Measurements from ENCODE around the gene BBS7. TPM values are rescaled to one million over a fixed set of nuclear protein-coding genes. Genes with fewer than 3 reads are reported as not detected.
A peak's percentile ranks its signal among the peaks of the same experiment; 100 is the strongest.

BBS7 gene
- total and polyA plus RNA-seq, 9 of the 15 experiments (the other 6 are each of a cell fraction or from before 2014, with no cell fraction given): 13.4 to 25.8 (median 16.4) TPM

DNA sequence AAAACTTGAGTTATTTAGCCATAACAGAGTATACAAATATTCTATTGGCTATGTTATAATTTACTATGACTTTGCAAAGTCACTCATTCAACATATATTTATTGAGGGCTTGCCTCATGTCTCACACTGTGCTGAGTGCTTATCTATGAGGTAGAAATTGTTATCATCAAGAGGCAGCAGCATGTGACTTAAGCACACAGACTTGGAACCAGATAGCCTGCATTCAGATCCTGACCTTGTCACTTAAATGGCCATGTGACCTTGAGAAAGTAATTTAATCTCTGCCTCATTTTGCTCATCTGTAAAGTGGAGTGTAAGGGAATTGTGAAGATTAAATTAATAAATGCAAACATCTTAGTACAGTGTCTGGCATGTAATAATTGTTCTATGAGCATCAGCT lies 79.3 kb downstream of the BBS7 start (continued):
- TF ChIP-seq, protein P1, sequence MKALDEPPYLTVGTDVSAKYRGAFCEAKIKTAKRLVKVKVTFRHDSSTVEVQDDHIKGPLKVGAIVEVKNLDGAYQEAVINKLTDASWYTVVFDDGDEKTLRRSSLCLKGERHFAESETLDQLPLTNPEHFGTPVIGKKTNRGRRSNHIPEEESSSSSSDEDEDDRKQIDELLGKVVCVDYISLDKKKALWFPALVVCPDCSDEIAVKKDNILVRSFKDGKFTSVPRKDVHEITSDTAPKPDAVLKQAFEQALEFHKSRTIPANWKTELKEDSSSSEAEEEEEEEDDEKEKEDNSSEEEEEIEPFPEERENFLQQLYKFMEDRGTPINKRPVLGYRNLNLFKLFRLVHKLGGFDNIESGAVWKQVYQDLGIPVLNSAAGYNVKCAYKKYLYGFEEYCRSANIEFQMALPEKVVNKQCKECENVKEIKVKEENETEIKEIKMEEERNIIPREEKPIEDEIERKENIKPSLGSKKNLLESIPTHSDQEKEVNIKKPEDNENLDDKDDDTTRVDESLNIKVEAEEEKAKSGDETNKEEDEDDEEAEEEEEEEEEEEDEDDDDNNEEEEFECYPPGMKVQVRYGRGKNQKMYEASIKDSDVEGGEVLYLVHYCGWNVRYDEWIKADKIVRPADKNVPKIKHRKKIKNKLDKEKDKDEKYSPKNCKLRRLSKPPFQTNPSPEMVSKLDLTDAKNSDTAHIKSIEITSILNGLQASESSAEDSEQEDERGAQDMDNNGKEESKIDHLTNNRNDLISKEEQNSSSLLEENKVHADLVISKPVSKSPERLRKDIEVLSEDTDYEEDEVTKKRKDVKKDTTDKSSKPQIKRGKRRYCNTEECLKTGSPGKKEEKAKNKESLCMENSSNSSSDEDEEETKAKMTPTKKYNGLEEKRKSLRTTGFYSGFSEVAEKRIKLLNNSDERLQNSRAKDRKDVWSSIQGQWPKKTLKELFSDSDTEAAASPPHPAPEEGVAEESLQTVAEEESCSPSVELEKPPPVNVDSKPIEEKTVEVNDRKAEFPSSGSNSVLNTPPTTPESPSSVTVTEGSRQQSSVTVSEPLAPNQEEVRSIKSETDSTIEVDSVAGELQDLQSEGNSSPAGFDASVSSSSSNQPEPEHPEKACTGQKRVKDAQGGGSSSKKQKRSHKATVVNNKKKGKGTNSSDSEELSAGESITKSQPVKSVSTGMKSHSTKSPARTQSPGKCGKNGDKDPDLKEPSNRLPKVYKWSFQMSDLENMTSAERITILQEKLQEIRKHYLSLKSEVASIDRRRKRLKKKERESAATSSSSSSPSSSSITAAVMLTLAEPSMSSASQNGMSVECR (CRISPR knock-in tag; IDR thresholded peaks at IDR 0.05): no peak
- TF ChIP-seq KAT2B (IDR thresholded peaks at IDR 0.05; ENCODE audit: low read depth, low read length) (no peak), NFIC (IDR thresholded peaks at IDR 0.05) (peak; percentile 84), NR2F6 (CRISPR knock-in tag; IDR thresholded peaks at IDR 0.05) (no peak), SAFB (IDR thresholded peaks at IDR 0.05; ENCODE audit: borderline replicate concordance, low read depth, low read length) (no peak), RBM22 (IDR thresholded peaks at IDR 0.05; ENCODE audit: low read depth, low read length, poor library complexity, severe bottlenecking) (no peak), MTA2 (IDR thresholded peaks at IDR 0.05; ENCODE audit: low read depth) (peak; percentile 90), CTBP1 (IDR thresholded peaks at IDR 0.05; ENCODE audit: borderline replicate concordance) (no peak), NCOA6 (IDR thresholded peaks at IDR 0.05) (no peak), STAG1 (CRISPR knock-in tag; IDR thresholded peaks at IDR 0.05; ENCODE audit: borderline replicate concordance) (no peak), HMGN3 (IDR thresholded peaks at IDR 0.05; ENCODE audit: borderline replicate concordance, extremely low read depth, insufficient read length, low read depth, low read length) (no peak), ZNF444 (CRISPR knock-in tag; IDR thresholded peaks at IDR 0.05) (no peak), PPARD (CRISPR knock-in tag; IDR thresholded peaks at IDR 0.05) (no peak), DNMT1 (IDR thresholded peaks at IDR 0.05) (no peak), ZSCAN32 (CRISPR knock-in tag; IDR thresholded peaks at IDR 0.05) (no peak), ZFP30 (CRISPR knock-in tag; IDR thresholded peaks at IDR 0.05; ENCODE audit: borderline replicate concordance) (no peak), TARDBP (IDR thresholded peaks at IDR 0.05) (no peak), SREBF1 (IDR thresholded peaks at IDR 0.05; ENCODE audit: borderline replicate concordance, low read depth, low read length) (no peak), ZNF76 (CRISPR knock-in tag; IDR thresholded peaks at IDR 0.05; ENCODE audit: borderline replicate concordance) (no peak)
- TF ChIP-seq, protein P2, sequence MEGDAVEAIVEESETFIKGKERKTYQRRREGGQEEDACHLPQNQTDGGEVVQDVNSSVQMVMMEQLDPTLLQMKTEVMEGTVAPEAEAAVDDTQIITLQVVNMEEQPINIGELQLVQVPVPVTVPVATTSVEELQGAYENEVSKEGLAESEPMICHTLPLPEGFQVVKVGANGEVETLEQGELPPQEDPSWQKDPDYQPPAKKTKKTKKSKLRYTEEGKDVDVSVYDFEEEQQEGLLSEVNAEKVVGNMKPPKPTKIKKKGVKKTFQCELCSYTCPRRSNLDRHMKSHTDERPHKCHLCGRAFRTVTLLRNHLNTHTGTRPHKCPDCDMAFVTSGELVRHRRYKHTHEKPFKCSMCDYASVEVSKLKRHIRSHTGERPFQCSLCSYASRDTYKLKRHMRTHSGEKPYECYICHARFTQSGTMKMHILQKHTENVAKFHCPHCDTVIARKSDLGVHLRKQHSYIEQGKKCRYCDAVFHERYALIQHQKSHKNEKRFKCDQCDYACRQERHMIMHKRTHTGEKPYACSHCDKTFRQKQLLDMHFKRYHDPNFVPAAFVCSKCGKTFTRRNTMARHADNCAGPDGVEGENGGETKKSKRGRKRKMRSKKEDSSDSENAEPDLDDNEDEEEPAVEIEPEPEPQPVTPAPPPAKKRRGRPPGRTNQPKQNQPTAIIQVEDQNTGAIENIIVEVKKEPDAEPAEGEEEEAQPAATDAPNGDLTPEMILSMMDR (IDR thresholded peaks at IDR 0.05 in 2 of 3, conservative IDR thresholded peaks at IDR 0.05 in 1 of 3; ENCODE audit: insufficient read depth in 2 of 3, low read depth in 1 of 3, low read length in 3 of 3): no peak
- TF ChIP-seq, protein P3, sequence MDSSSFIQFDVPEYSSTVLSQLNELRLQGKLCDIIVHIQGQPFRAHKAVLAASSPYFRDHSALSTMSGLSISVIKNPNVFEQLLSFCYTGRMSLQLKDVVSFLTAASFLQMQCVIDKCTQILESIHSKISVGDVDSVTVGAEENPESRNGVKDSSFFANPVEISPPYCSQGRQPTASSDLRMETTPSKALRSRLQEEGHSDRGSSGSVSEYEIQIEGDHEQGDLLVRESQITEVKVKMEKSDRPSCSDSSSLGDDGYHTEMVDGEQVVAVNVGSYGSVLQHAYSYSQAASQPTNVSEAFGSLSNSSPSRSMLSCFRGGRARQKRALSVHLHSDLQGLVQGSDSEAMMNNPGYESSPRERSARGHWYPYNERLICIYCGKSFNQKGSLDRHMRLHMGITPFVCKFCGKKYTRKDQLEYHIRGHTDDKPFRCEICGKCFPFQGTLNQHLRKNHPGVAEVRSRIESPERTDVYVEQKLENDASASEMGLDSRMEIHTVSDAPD (CRISPR knock-in tag; IDR thresholded peaks at IDR 0.05): no peak
- TF ChIP-seq, protein P4, sequence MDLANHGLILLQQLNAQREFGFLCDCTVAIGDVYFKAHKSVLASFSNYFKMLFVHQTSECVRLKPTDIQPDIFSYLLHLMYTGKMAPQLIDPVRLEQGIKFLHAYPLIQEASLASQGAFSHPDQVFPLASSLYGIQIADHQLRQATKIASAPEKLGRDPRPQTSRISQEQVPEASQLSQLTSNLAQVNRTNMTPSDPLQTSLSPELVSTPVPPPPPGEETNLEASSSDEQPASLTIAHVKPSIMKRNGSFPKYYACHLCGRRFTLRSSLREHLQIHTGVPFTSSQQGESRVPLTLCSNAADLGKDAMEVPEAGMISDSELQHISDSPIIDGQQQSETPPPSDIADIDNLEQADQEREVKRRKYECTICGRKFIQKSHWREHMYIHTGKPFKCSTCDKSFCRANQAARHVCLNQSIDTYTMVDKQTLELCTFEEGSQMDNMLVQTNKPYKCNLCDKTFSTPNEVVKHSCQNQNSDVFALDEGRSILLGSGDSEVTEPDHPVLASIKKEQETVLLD (IDR thresholded peaks at IDR 0.05): peak; percentile 47; the same call in 1 of the 2 replicates
